Left kidney (tissue), 2 donors: ENCODE measurements around the gene SH2D3C. TPM values are rescaled to one million over a fixed set of nuclear protein-coding genes. Genes with fewer than 3 reads are reported as not detected.

Experiments used
- DNase-seq: peaks from one replicate; pipeline ENCODE4 v3.0.0-alpha.2; 2013
- polyA plus RNA-seq: library from polyadenylated mRNA; unstranded; fragments of 120-200 nt; gene quantifications from one replicate; pipeline ENCODE4 v1.2.1, GENCODE V29; 2013; ENCODE audit not compliant: insufficient read length

Gene SH2D3C
- polyA plus RNA-seq, 1 donor, result 11.2 TPM

GRCh38 chr9:127809540-127810377 is 31.3 kb upstream of the SH2D3C start:
- DNase-seq, result no peak

- DNase-seq, result no peak
Observed at GRCh38 chr9:127809002-127809539, 30.6 kb upstream of the SH2D3C start.

- no peak for DNase-seq
Observed at GRCh38 chr9:127808347-127809001, 30.0 kb upstream of the SH2D3C start.

GRCh38 chr9:127806871-127807270 is 28.4 kb upstream of the SH2D3C start:
- DNase-seq, result no peak

- no peak for DNase-seq
Observed at GRCh38 chr9:127805620-127806019, 27.2 kb upstream of the SH2D3C start.

- DNase-seq, result no peak
Observed at GRCh38 chr9:127803507-127804352, 25.3 kb upstream of the SH2D3C start.

GRCh38 chr9:127802576-127803443 is 24.3 kb upstream of the SH2D3C start, which contains the start of gene FPGS:
TSS of gene FPGS (plus strand) at chr9:127802882. CDS start at chr9:127802925, 43 bp downstream.
- DNase-seq, result peak; percentile 85

GRCh38 chr9:127801955-127802575 is 23.6 kb upstream of the SH2D3C start:
- DNase-seq, result no peak

- DNase-seq, result no peak
Observed at GRCh38 chr9:127796852-127797370, 18.4 kb upstream of the SH2D3C start.

- no peak for DNase-seq
Observed at GRCh38 chr9:127796225-127796813, 17.9 kb upstream of the SH2D3C start.

- no peak for DNase-seq
Observed at GRCh38 chr9:127794001-127794791, 15.7 kb upstream of the SH2D3C start.

GRCh38 chr9:127793093-127793708 is 14.7 kb upstream of the SH2D3C start:
- no peak for DNase-seq

GRCh38 chr9:127792417-127793031 is 14.1 kb upstream of the SH2D3C start:
- DNase-seq, result no peak

GRCh38 chr9:127791085-127791484 is 12.6 kb upstream of the SH2D3C start:
- no peak for DNase-seq

- no peak for DNase-seq
Observed at GRCh38 chr9:127790094-127790855, 11.8 kb upstream of the SH2D3C start.

GRCh38 chr9:127789179-127789578 is 10.7 kb upstream of the SH2D3C start:
- no peak for DNase-seq

- no peak for DNase-seq
Observed at GRCh38 chr9:127788337-127789011, 10.0 kb upstream of the SH2D3C start.
